ENCODE data around the gene CACNB3.

The CACNB3 gene

DNA sequence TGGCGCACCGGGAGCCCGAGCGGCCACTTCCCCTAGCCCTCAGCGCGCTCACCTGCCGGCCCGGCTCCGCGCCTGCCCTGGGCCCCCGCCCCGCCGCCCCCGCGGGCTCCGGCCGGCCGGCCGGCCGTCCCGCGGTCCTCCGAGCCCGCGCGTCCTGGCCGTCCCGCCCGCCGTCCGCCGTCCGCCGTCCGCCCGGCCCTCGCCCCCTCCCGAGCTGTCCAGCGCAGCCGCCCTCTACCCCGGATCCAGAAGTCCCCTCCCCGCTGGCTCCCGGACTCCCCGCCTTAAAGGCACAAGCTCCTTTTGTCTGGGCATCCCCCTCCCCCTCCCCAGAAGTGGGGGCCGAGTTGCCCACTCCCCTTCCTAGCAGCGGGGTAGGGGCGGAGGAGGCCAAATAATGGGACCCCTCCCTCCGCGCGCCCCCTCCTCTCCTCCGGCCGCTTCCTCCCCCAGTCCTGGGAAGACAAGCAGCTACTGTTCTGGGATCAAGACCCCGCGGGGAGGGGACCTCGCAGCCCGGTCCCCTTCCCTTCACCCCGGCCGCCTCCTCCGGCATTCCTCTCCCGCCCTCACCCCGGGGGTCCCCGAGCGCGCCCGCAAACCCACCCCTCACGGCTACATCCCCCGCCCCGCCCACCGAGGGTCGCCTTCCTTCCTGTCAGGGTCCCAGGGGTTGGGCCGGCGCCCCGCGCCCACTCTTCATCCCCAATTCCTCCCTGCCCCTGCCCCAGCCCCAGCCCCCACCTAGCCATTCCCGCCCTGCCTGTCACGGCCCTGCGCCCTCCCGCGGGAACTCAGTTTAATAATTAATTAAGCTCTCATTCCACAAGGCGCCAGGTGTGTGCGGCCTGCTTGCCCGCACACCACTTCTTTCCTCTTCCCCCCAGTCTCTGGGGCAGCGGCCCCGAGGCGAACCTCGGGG, 29.2 kb upstream of the CACNB3 start, which contains the start of gene ADCY6:
ADCY6 (minus strand) TSS at position 236 of the 922 bp plus-strand sequence. CDS start 5,655 bp downstream, outside the sequence.
- DNase-seq = no peak

DNA sequence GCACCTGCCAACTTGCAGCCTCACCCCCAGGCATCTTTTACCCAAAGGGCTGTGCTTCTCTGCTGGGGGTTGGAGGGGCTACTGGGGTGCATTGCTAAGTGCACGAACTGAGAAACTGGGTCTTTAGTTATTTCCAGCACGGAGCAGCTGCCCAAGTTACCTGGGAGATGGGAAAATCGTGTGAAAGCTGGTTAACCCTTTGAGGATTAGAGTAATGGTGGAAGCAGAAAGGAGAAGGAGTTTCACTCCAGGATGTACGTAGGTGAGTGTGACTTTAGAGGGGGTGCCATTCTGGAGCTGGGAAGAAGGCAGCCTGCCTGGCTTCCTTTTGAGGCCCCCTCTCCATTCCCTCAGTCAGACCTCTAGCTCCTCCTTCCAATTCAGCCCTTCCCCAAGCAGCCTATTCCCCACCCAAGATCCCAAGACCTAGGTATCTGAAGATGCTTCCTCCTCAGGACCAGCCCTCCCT, 28.4 kb upstream of the CACNB3 start:
- DNase-seq = no peak

- DNase-seq = no peak
Measured at GRCh38 chr12:48793696-48794095, 24.6 kb upstream of the CACNB3 start.

- DNase-seq = no peak
Measured at GRCh38 chr12:48794870-48795269, 23.4 kb upstream of the CACNB3 start.

- peak; percentile 44 for DNase-seq
Measured at GRCh38 chr12:48795550-48796455, 22.5 kb upstream of the CACNB3 start.

DNA sequence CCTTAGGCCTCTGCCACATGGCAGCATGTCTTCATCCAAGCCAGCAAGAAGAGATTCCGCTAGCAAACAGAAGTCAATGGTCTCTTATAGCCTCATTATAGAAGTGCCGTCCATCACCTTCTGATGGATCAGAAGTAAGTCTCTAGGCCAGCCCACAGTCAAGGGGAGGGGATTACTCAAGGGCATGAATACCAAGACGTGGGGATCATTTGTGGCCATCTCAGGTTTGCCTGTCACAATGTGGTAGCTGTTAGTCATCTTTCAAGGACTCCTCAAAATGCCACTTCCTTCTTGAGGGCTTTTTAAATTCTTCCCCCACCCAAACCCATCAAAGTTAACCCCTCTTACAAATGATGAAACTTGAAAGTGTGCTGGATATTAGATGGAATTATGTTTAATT, 21.3 kb upstream of the CACNB3 start:
- no peak for DNase-seq

DNA sequence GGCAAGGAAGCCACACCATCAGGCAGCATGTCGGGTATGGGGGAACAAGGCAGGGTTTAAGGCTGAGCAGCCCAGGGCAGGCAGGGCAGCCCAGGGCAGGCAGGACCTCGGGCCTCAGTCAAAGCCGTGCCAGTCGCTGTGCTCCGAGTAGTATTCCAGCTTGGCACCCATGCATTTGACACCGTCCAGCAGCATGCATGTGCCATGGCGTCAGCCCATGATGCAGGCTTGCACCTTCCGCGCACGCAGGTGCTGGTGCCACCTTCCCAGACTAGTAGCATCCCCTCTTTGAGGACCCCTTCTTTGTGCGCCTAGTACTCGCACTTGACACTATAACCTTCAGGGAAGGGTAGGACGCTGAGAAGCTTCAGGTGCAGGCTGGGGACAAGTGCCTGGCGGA, 17.8 kb upstream of the CACNB3 start:
- DNase-seq = no peak

GRCh38 chr12:48800971-48801370, 17.3 kb upstream of the CACNB3 start:
- DNase-seq = no peak

GRCh38 chr12:48803675-48804074, 14.6 kb upstream of the CACNB3 start:
- no peak for DNase-seq

GRCh38 chr12:48807981-48808380, 10.3 kb upstream of the CACNB3 start:
- DNase-seq = no peak

DNA sequence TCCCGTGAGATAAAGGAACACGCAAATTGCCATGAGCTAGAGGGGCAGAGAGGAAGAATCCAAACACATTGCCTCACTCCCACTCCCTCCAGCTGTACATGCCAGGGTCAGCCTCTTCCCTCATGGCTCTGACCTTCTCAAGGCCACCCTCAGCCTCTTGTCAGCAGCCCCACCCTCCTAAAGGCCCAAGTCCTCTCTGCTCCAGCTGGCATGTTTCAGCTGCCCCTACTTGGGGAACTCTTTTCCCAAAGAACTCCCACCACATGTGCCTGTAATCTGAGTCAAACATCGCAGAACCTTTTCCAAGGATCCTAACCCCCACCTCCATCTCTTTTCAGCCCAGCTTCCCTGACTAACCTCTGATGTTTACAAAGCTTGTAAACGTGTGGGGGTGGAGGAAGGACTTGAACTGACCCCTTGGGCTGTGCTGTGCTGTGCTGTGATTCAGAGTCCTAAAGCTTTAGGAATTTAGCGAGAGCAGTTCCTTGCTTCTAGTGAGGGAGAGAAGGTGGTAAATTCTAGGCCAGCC, 7.3 kb upstream of the CACNB3 start:
- DNase-seq = no peak

GRCh38 chr12:48811437-48812090, 6.7 kb upstream of the CACNB3 start:
- no peak for DNase-seq

DNA sequence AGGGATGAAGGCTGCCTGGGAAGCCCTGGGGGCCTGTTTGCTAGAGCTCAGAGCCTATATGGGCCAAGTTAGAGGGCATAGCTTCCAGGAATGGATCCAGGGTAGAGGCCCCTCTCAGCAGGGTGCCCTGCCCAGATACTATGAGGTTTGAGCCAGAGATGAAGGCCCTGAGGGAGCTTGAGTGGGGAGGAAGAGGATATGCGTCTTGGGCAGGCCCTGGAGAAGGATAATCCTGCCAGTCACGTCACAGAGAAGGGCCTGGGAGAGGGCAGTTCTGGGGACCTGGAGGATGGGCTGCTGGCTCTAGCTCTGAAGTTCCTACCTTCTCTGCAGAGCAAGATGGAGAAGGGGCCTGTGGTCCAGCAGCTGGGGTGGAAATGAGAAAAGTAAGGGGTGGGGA, 5.9 kb upstream of the CACNB3 start:
- no peak for DNase-seq

DNA sequence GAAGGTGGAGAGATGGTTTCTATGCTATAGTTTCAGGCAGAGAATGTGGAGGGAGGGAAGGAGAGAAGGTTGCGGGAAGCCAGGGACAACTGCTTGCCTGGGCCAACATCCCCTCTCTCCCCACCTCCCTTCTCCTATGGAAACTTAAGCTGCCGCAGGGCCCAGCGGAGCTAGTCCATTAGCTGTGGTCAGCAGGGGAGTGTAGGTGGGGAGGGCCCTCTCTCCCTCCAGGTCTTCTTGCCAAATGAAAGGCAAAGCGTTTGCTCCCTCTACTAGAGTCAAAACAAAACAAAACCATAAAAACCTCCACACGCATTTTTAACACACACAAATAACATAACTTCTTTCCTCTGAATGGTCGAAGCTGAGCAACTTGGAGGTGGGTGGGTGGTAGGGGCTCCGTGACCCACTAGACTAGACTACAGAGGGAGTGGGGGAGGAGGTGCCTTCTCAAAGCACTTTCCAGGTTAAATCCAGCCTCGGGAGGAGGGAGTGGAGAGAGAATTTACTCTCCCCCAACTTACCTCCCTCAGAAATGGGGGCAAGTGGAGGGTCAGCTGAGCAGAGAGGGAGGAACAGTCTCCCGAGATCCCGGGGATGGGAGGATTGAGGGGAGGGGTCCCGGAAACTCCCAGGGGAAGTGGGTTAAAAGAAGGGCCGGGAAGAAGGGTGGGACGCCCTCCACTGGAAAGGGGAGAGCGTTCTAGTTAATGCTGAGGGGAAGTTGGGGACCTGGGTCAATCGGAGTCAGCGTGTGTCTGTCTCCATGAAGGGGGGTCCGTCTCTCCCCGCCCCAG, 4.6 kb upstream of the CACNB3 start:
- no peak for DNase-seq

DNA sequence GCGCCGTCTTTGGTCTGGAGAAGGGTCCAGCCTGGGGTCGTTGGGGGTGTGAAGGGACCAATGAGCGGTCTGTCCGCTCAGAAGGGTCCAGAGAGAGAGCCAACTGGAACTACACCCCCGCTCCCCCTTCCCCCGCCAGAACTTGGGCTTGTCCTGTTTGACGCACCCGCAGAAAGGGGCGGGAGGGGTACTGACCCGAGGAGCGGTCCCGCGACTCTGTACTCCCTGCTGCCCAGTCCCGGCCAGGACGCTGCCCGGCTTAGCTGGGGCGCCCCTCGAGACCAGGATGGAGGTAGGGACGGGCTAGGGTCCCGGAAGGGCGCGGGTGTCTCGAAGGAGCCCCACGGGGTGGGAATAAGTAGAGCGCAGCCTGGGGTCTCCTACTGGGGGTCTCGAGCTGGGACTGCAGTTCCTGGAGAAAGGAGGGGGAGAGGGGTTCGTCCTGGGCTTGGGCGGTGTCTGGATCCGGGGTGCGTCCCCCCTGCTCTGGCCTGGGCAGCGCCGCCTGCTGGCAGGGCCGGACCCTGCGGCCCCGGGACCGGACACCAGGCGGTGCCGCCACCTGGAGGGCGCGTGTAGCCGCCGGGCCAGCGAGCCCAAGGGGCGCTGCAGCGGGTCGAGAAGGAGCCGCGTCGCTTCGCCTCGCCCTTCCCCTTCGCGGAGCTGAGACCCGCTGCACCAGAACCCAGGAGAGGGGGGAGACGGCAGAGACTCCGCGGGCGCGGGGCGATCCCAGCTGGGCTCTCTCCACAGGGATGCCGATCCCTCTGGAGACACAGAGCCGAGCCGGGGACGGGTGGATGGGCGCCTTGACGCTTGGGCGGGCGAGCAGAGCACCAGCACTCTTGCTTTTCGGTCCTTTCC, 3.8 kb upstream of the CACNB3 start:
- DNase-seq = peak; percentile 73

GRCh38 chr12:48815126-48816110, 2.9 kb upstream of the CACNB3 start:
- DNase-seq = no peak

GRCh38 chr12:48816143-48816854, 2.0 kb upstream of the CACNB3 start:
- no peak for DNase-seq

GRCh38 chr12:48818831-48819590, 715 bp downstream of the CACNB3 start:
- DNase-seq = peak; percentile 21
